T-cell (primary cell): Measurements from ENCODE around the gene BLM. TPM values are rescaled to one million over a fixed set of nuclear protein-coding genes. Genes with fewer than 3 reads are reported as not detected.

Experiments
- ATAC-seq, 4 experiments: fragments of 200-7000 bp in 3 of 4; fragments of 150-1000 bp in 1 of 4; cut with Tn5 transposase; replicated peaks in 1 of 4; 1 replicate in 3 of 4; 2 replicates in 1 of 4; pipeline ENCODE4 v1.10.0; 2021; ENCODE audit warnings: moderate library complexity in 3 of 4, mild to moderate bottlenecking in 2 of 4, moderate number of reproducible peaks in 1 of 4
- CTCF ChIA-PET, 2 donors: fragments of 300-600 bp; sonication (Branson Sonifier 250); formaldehyde crosslinking; loops; one replicate each; lab custom pipeline; 2022; ENCODE audit warnings: antibody characterized with exemption in 2 of 2; lab: Charles Lee
- POLR2A ChIA-PET, 2 donors: fragments of 300-600 bp; sonication (Branson Sonifier 250); formaldehyde crosslinking; loops; one replicate each; lab custom pipeline; 2022; ENCODE audit warnings: antibody characterized with exemption in 2 of 2; lab: Charles Lee
- DNase-seq, 35 experiments: peaks; one replicate each; pipeline versions ENCODE4 v3.0.0 to v3.0.0-alpha.2; 2013 to 2023
- H3K27ac ChIP-seq: one replicate; pipeline ENCODE4 v1.5.1; 2013; ENCODE audit warnings: low read length
- H3K27me3 ChIP-seq, 2 experiments: replicated peaks in 1 of 2; 1 replicate in 1 of 2; 2 replicates in 1 of 2; pipeline versions ENCODE4 v1.6.1 to v1.7.0; 2013; ENCODE audit warnings: low read length in 1 of 2, mixed read lengths in 1 of 2; ENCODE audit not compliant: control insufficient read depth in 2 of 2, insufficient read depth in 2 of 2; ENCODE audit errors: extremely low read depth in 1 of 2
- H3K36me3 ChIP-seq, 2 donors: 1 replicate in 1 of 2; 2 replicates in 1 of 2; pipeline versions ENCODE4 v1.6.1 to v1.7.0; 2013; ENCODE audit warnings: low read length in 1 of 2; ENCODE audit not compliant: control insufficient read depth in 2 of 2, insufficient read depth in 1 of 2; ENCODE audit errors: extremely low read depth in 1 of 2
- H3K4me1 ChIP-seq, 2 experiments: 1 replicate in 1 of 2; 2 replicates in 1 of 2; pipeline versions ENCODE4 v1.6.1 to v1.7.0; 2013; ENCODE audit warnings: low read length in 2 of 2, mixed read lengths in 1 of 2; ENCODE audit not compliant: insufficient read depth in 2 of 2, control insufficient read depth in 1 of 2; ENCODE audit errors: extremely low read depth in 1 of 2
- H3K4me3 ChIP-seq, 2 donors: 1 replicate in 1 of 2; 2 replicates in 1 of 2; pipeline versions ENCODE4 v1.5.1 to v1.7.0; 2013; ENCODE audit warnings: mild to moderate bottlenecking in 2 of 2, low read length in 1 of 2, moderate library complexity in 1 of 2; ENCODE audit not compliant: control insufficient read depth in 1 of 2; ENCODE audit errors: extremely low read depth in 1 of 2
- H3K9me3 ChIP-seq: 2 replicates; pipeline ENCODE4 v1.7.0; 2013
- H3K27ac Mint-ChIP-seq, 2 donors: one replicate each; pipeline ENCODE4 v1.8.0; 2020 to 2021; ENCODE audit warnings: mild to moderate bottlenecking in 2 of 2, mixed read lengths in 2 of 2
- H3K27me3 Mint-ChIP-seq, 2 donors: one replicate each; pipeline ENCODE4 v1.8.0; 2021 to 2022; ENCODE audit warnings: mixed read lengths in 2 of 2
- H3K36me3 Mint-ChIP-seq: one replicate; pipeline ENCODE4 v1.8.0; 2021; ENCODE audit warnings: mixed read lengths
- H3K4me1 Mint-ChIP-seq, 3 donors: one replicate each; pipeline ENCODE4 v1.8.0; 2020 to 2022; ENCODE audit warnings: mixed read lengths in 3 of 3, mild to moderate bottlenecking in 1 of 3
- H3K4me3 Mint-ChIP-seq, 3 donors: one replicate each; pipeline ENCODE4 v1.8.0; 2020 to 2022; ENCODE audit warnings: mild to moderate bottlenecking in 3 of 3, mixed read lengths in 3 of 3, moderate library complexity in 3 of 3
- H3K9me3 Mint-ChIP-seq, 3 donors: one replicate each; pipeline ENCODE4 v1.8.0; 2020 to 2022; ENCODE audit warnings: mixed read lengths in 3 of 3
- WGBS: methylation state at CpG from one replicate; pipeline ENCODE4 v1.1.5; 2013; ENCODE audit warnings: missing lambda C conversion rate; ENCODE audit not compliant: insufficient coverage; 5-methylcytosine and 5-hydroxymethylcytosine counted together
- total RNA-seq, 35 experiments: library from RNA in 6 of 35; stranded (reverse) in 6 of 35; fragments of 120-200 nt in 1 of 35; gene quantifications; one replicate each; pipeline versions ENCODE4 v1.2.1 to v1.2.4 and lab custom pipeline; 2013 to 2026

Gene BLM
- total RNA-seq, 5 donors from 2014 or later (not counting 1 experiment from before 2014, with no cell fraction given): 4.9 to 9.4 (median 6.2) TPM

DNA sequence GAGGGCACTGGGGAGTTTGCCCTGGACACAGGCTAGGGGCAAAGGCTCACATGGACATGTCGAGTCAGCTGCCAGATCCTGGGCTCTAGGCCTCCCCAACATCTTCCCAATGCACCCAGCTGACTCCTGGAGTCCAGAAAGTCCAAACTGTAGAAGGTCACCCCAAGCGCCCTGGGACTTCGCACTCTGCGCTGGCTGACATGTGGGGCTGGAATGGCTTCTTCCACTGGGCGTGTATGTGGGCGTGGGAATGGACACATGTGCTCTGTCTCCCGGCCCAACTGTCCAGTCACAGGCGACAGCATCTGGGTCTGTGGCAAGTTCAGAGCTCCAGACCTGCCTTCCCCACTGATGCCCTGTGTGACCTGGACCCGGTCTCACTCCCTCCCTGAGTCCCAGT is 138.0 kb downstream of the BLM start:
- peaks cover 55 to 79% (median 76%) of the 10 kb centered on the region in 3 donors for H3K4me1 Mint-ChIP-seq
- POLR2A ChIA-PET: interaction anchor here in 1 of 2 donors (0.6 kb wide), 1 partner anchor 205 kb away, joined by 3 read pairs; no protein-coding TSS in a partner anchor

DNA sequence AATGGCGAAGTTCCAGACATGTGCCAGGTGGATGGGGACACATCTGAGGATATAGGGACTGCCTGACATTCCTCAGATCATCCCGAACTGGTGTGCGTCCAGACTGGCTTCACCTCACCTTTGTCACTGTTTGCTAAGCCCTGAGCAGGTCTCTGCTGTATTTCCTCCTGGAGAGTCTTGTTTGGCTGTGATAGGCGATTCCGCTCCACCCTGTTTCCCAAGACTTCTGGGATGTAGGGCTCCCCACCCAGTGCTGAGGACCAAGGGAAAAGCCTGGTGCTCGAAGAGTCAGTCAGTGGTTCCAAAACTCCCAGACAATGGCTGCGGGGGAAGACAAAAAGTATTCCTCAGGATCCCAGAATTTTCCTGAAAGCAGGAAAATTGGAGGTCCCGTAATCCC is 140.2 kb downstream of the BLM start:
- Histone ChIP-seq H3K9me3 (no peaks in the 10 kb centered on the region), H3K4me1 (peaks cover 3 to 58% of the 10 kb centered on the region in 2 experiments), H3K27ac (peak overlapping the region; percentile 84), H3K4me3 (no peak overlapping the region), H3K36me3 (no peaks in the 10 kb centered on the region), H3K27me3 (peaks cover 0 to 3% of the 10 kb centered on the region in 2 experiments)
- no peaks in the 10 kb centered on the region for H3K36me3 Mint-ChIP-seq
- H3K4me1 Mint-ChIP-seq: peaks cover 36 to 60% (median 56%) of the 10 kb centered on the region in 3 donors
- WGBS: 85% methylated on average over 3 of the region's 8 CpGs
- CTCF ChIA-PET: interaction anchor here in 1 of 2 donors (1.4 kb wide), 1 partner anchor 19 kb away, joined by 3 read pairs; no protein-coding TSS in a partner anchor
- peak overlapping the region; percentile 22 to 76 for H3K27ac Mint-ChIP-seq
- no peak overlapping the region for H3K4me3 Mint-ChIP-seq
- DNase-seq: no peak
- POLR2A ChIA-PET: no interaction called here
- no peak for ATAC-seq
- H3K27me3 Mint-ChIP-seq: no peaks in the 10 kb centered on the region
- H3K9me3 Mint-ChIP-seq: no peaks in the 10 kb centered on the region

More for the DNA sequence above, 138.0 kb downstream of the BLM start:
- Mint-ChIP-seq H3K9me3 (no peaks in the 10 kb centered on the region), H3K36me3 (peaks cover 4% of the 10 kb centered on the region), H3K4me3 (no peak overlapping the region), H3K27ac (peak overlapping the region in 1 of 2 donors; percentile 64), H3K27me3 (no peaks in the 10 kb centered on the region)
- DNase-seq (no peak), ATAC-seq (no peak)
- Histone ChIP-seq H3K27ac (no peak overlapping the region), H3K4me3 (no peak overlapping the region), H3K9me3 (no peaks in the 10 kb centered on the region), H3K4me1 (peaks cover 7 to 80% of the 10 kb centered on the region in 2 experiments), H3K27me3 (peaks cover 0 to 6% of the 10 kb centered on the region in 2 experiments), H3K36me3 (no peaks in the 10 kb centered on the region)
- CTCF ChIA-PET: no interaction called here
- WGBS: 97% methylated on average over 8 of the region's 9 CpGs

DNA sequence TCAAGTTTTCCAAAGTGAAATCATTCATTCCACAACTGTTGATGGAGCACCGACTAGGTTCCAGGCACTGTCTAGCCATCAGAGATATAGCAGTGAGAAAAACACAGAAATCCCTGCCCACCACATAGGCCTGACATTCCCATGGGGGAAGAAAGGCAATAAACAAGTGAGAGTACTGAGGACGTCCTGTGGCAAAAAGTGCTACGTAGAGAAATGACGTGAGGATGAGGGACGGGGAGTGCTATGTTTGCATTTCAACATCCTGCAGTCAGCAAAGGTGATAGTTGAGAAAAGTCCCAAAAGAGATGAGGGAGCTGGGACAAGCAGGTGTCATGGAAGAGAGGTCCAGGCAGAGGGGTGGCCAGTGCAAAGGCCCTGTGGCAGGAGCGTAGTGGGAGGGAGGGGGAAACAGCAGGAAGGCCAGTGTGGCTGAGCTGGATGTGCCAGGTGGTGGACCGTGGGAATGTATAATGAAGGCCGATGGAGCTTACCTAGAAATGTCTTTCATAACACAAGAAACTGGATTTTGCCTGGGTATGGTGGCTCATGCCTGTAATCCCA is 140.8 kb downstream of the BLM start:
- POLR2A ChIA-PET: no interaction called here
- Histone ChIP-seq H3K27me3 (peaks cover 0 to 3% of the 10 kb centered on the region in 2 experiments), H3K27ac (peak overlapping the region; percentile 84), H3K9me3 (no peaks in the 10 kb centered on the region), H3K4me1 (peaks cover 3 to 52% of the 10 kb centered on the region in 2 experiments), H3K4me3 (no peak overlapping the region), H3K36me3 (no peaks in the 10 kb centered on the region)
- WGBS: 86% methylated on average over 5 of the region's 8 CpGs
- no peak overlapping the region for H3K4me3 Mint-ChIP-seq
- no peaks in the 10 kb centered on the region for H3K27me3 Mint-ChIP-seq
- H3K36me3 Mint-ChIP-seq: no peaks in the 10 kb centered on the region
- no peaks in the 10 kb centered on the region for H3K9me3 Mint-ChIP-seq
- CTCF ChIA-PET: interaction anchor here in 1 of 2 donors (1.4 kb wide), 1 partner anchor 20 kb away, joined by 3 read pairs; no protein-coding TSS in a partner anchor
- peaks cover 30 to 53% (median 50%) of the 10 kb centered on the region in 3 donors for H3K4me1 Mint-ChIP-seq
- ATAC-seq (no peak), DNase-seq (peak in 1 of 35 experiments; percentile 43)
- H3K27ac Mint-ChIP-seq: no peak overlapping the region

DNA sequence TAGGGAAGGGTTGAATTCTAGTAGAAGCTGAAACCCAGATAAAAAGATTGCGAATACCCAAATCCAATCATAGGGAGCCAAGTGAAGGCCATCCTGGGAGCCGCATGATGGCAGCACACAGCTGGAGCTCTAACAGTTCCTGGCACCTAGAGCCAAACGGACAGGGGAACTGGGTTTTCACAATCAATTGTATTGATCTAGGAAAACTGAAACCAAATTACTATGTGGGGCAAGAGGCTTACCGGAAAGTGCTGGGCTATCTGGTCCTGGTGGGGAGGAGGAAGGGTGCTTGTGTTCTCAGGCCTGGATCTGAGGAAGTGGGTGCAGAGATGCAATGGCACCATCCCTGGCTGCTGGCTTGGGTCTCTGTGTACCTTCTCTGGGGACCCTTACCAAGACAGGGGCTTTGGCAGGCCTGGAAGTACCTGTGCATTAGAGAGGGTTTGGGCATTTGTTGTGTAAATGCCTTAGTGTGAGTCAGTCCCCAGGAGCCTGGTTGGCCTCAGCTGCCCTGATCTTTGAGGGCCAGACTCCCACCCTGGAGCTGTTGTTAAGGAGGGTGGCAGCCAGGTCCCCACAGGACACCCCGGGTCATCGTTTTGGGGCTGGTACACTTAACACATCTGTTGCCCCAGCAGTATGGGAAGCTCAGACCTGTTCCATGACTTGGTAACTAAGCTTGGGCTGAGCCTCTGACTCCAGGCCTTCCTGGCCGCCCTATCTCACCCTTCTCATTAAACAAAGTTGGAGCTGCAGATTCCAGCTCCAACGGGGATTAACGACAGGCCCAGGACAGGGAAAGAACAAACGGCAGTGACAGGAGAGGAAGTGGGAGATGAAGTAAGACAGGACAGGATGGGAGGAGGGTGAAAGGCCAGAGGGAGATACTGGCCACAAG is 142.3 kb downstream of the BLM start:
- ChIA-PET POLR2A (interaction anchor here (0.6 kb wide), 2 partner anchors 12 to 45 kb away, joined by 4 to 6 read pairs; no protein-coding TSS in a partner anchor), CTCF (no interaction called here)
- H3K4me1 ChIP-seq: peaks cover 3 to 40% of the 10 kb centered on the region in 2 experiments
- Mint-ChIP-seq H3K27ac (no peak overlapping the region), H3K9me3 (no peaks in the 10 kb centered on the region), H3K4me3 (no peak overlapping the region), H3K27me3 (no peaks in the 10 kb centered on the region), H3K4me1 (peaks cover 21 to 42% (median 41%) of the 10 kb centered on the region in 3 donors), H3K36me3 (no peaks in the 10 kb centered on the region)
- H3K27ac ChIP-seq: no peak overlapping the region
- DNase-seq (no peak), ATAC-seq (no peak)
- peaks cover 0 to 3% of the 10 kb centered on the region in 2 experiments for H3K27me3 ChIP-seq
- WGBS: 78% methylated on average over 8 of the region's 10 CpGs
- no peak overlapping the region for H3K4me3 ChIP-seq
- H3K9me3 ChIP-seq: no peaks in the 10 kb centered on the region
- H3K36me3 ChIP-seq: no peaks in the 10 kb centered on the region

DNA sequence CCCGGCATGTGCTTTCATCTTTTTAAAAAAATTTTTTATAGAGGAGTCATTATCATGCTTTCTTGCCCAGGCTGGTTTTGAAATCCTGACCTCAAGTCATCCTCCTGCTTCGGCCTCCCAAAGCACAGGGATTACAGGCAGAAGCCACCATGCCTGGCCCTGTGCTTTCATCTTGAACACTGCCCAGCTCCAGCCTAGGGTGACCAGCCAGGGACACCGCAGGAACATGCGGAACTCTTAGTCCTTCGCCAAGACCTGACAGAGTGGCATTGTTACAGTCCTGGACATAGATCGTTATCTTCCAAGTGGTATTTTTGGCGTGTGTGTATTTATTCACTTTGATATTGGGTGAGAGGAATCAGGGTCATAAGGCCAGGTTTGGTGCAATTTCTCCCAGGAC is 143.3 kb downstream of the BLM start:
- Histone ChIP-seq H3K27me3 (no peaks in the 10 kb centered on the region), H3K36me3 (no peaks in the 10 kb centered on the region), H3K27ac (no peak overlapping the region), H3K4me1 (peaks cover 3 to 30% of the 10 kb centered on the region in 2 experiments), H3K9me3 (no peaks in the 10 kb centered on the region), H3K4me3 (no peak overlapping the region)
- ATAC-seq: no peak
- CTCF ChIA-PET: no interaction called here
- Mint-ChIP-seq H3K27ac (no peak overlapping the region), H3K36me3 (no peaks in the 10 kb centered on the region), H3K4me3 (no peak overlapping the region), H3K9me3 (no peaks in the 10 kb centered on the region), H3K4me1 (peaks cover 18 to 33% (median 32%) of the 10 kb centered on the region in 3 donors), H3K27me3 (no peaks in the 10 kb centered on the region)
- 95% methylated on average over 6 of the region's 7 CpGs for WGBS
- no peak for DNase-seq
- POLR2A ChIA-PET: no interaction called here

DNA sequence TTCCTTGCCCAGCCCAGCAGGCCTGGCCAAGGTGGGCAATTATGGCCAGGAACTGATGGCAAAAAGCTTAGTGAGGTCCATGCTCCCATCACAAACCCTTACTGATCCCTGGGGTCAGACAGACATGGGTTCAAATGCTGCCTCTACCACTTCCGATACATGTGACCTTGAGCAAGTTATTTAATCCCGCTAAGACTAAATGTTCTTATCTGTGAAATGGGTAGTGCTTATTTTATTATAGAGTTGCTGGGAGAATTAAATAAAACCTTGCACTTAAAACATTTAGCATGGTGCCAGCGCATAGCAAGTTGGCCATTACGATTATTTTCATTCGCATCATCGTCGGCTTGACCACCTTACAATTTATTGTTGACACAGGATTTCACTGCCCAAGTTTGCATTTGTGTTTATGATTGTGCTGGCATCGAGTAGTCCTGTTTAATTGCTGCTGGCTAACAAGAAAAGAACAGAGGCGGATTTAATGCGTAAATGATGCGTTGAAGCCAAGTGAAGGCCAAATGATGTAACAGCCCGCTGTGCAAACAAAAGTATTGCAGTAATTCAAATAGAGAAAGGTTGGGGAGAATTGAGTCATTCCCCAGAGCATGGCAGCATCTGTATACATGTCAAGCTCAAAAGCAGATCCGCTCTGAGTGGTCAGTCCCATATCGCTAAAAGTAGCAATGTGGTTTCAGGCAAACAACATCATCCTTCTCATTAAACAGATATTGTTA is 144.0 kb downstream of the BLM start:
- POLR2A ChIA-PET: no interaction called here

More for the DNA sequence above, 144.0 kb downstream of the BLM start:
- no peaks in the 10 kb centered on the region for H3K36me3 ChIP-seq
- ATAC-seq (no peak), DNase-seq (no peak)
- H3K4me3 ChIP-seq: no peak overlapping the region
- H3K9me3 ChIP-seq: no peaks in the 10 kb centered on the region
- H3K4me1 Mint-ChIP-seq: peaks cover 17 to 26% (median 26%) of the 10 kb centered on the region in 3 donors
- CTCF ChIA-PET: no interaction called here
- no peak overlapping the region for H3K4me3 Mint-ChIP-seq
- H3K9me3 Mint-ChIP-seq: no peaks in the 10 kb centered on the region
- no peak overlapping the region for H3K27ac ChIP-seq
- H3K27me3 ChIP-seq: no peaks in the 10 kb centered on the region
- H3K36me3 Mint-ChIP-seq: no peaks in the 10 kb centered on the region
- no peak overlapping the region for H3K27ac Mint-ChIP-seq
- no peaks in the 10 kb centered on the region for H3K27me3 Mint-ChIP-seq
- H3K4me1 ChIP-seq: peaks cover 3 to 26% of the 10 kb centered on the region in 2 experiments
- WGBS: 93% methylated on average over 8 of the region's 14 CpGs
